D721Med (cell line): Measurements from ENCODE around the gene TUBGCP6.

ENCODE experiments used
- DNase-seq: peaks from one replicate; pipeline ENCODE4 v3.0.0; 2011; ENCODE audit warnings: low spot score; ENCODE audit not compliant: insufficient read length
- FAIRE-seq: peaks from 2 replicates; lab custom pipeline; 2011; peaks lifted over from hg19 to GRCh38; lab: Jason Lieb, UNC
- CTCF ChIP-seq: IDR thresholded peaks from 2 replicates; pipeline ENCODE4 v1.5.1; 2012; ENCODE audit warnings: mild to moderate bottlenecking, control low read depth; ENCODE audit not compliant: insufficient read depth; ENCODE audit errors: missing control alignments

TUBGCP6 gene

GRCh38 chr22:50203288-50203687, 41.5 kb downstream of the TUBGCP6 start:
- DNase-seq (no peak), FAIRE-seq (no peak)
- TF ChIP-seq CTCF, result no peak

- FAIRE-seq (no peak), DNase-seq (no peak)
- no peak for TF ChIP-seq CTCF
These were observed 42.6 kb downstream of the TUBGCP6 start for GRCh38 chr22:50202130-50202666.

- FAIRE-seq (no peak), DNase-seq (no peak)
These were observed 43.4 kb downstream of the TUBGCP6 start for GRCh38 chr22:50201191-50202129.

GRCh38 chr22:50200461-50201190, 44.2 kb downstream of the TUBGCP6 start, which contains the start of gene SELENOO:
TSS of gene SELENOO (plus strand) at chr22:50201011. CDS start at chr22:50201037, 26 bp downstream.
- FAIRE-seq, result no peak
- TF ChIP-seq CTCF, result no peak
- DNase-seq, result peak; percentile 81

More at GRCh38 chr22:50201191-50202129, 43.4 kb downstream of the TUBGCP6 start:
- no peak for TF ChIP-seq CTCF

- TF ChIP-seq CTCF, result no peak
- DNase-seq (no peak), FAIRE-seq (no peak)
These were observed 44.9 kb downstream of the TUBGCP6 start for GRCh38 chr22:50199829-50200460.

- FAIRE-seq (no peak), DNase-seq (no peak)
- no peak for TF ChIP-seq CTCF
These were observed 45.5 kb downstream of the TUBGCP6 start for GRCh38 chr22:50199251-50199721.
